GM12891 (cell line): ENCODE data around the gene NDST3.

Experiments used
- PAX5 ChIP-seq: IDR thresholded peaks from 2 replicates; pipeline ENCODE4 v1.6.1; 2011; ENCODE audit warnings: low read length, moderate library complexity, mild to moderate bottlenecking; ENCODE audit not compliant: insufficient read depth, severe bottlenecking
- POLR2A ChIP-seq: IDR thresholded peaks from 2 replicates; pipeline ENCODE4 v1.6.1; 2011; ENCODE audit warnings: low read depth, low read length, control low read depth
- POLR2AphosphoS5 ChIP-seq: IDR thresholded peaks from 2 replicates; pipeline ENCODE4 v1.6.1; 2011; ENCODE audit warnings: low read depth, low read length, control low read depth
- SPI1 ChIP-seq: IDR thresholded peaks from 2 replicates; pipeline ENCODE4 v1.6.1; 2011; ENCODE audit warnings: low read depth, low read length, control low read depth
- TAF1 ChIP-seq: IDR thresholded peaks from 2 replicates; pipeline ENCODE4 v1.6.1; 2011; ENCODE audit warnings: low read depth, low read length, control low read depth

DNA sequence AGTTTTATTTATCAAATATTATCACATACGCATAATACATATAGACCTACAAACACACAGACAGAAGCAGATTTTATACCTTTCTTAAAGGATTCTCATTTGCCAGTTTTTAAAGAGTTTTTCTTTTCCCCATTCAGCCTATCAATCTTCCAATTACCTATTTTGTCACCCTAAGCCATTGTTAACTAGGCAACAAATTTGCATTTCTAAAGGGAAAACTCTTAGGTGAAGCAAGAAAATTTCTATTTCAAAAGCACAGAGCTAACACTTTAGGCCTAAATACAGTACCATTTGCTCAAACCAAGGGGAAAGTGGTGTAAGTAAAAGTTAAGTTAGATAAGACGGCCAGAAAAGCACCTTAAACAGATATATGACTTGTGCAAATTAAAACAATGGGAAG lies 156.6 kb downstream of the NDST3 start:
- TF ChIP-seq POLR2A = no peak
- TF ChIP-seq TAF1 = no peak
- TF ChIP-seq POLR2AphosphoS5 = no peak
- no peak for TF ChIP-seq PAX5
- no peak for TF ChIP-seq SPI1
